IPS DF 6.9 (cell line): Measurements from ENCODE around the gene SIPA1.

Experiments
- DNase-seq: peaks from one replicate; pipeline ENCODE4 v3.0.0-alpha.2; 2013; ENCODE audit warnings: low read depth, low spot score
- H3K27ac ChIP-seq: one replicate; pipeline ENCODE4 v1.5.1; 2013; ENCODE audit warnings: low read length, control low read depth
- H3K27me3 ChIP-seq: 2 replicates; pipeline ENCODE4 v1.6.1; 2013; ENCODE audit warnings: mild to moderate bottlenecking, low read length; ENCODE audit not compliant: control insufficient read depth, insufficient read depth
- H3K36me3 ChIP-seq: 2 replicates; pipeline ENCODE4 v1.6.1; 2013; ENCODE audit warnings: low read length; ENCODE audit not compliant: control insufficient read depth, insufficient read depth
- H3K4me1 ChIP-seq: 2 replicates; pipeline ENCODE4 v1.6.1; 2013; ENCODE audit warnings: low read length; ENCODE audit not compliant: control insufficient read depth, insufficient read depth
- H3K4me3 ChIP-seq: 2 replicates; pipeline ENCODE4 v1.5.1; 2013; ENCODE audit warnings: mild to moderate bottlenecking, low read length
- H3K9me3 ChIP-seq: 2 replicates; pipeline ENCODE4 v1.6.1; 2013; ENCODE audit warnings: low read length, inconsistent platforms; ENCODE audit not compliant: control insufficient read depth, insufficient read depth
- WGBS: extraction: QIAGEN DNeasy Blood & Tissue Kit; methylation state at CpG from one replicate; pipeline ENCODE4 v1.1.7; 2013; ENCODE audit warnings: mixed read lengths, missing lambda C conversion rate; ENCODE audit not compliant: insufficient read length, insufficient coverage; 5-methylcytosine and 5-hydroxymethylcytosine counted together

Gene SIPA1

GRCh38 chr11:65624931-65625627 is 12.8 kb upstream of the SIPA1 start:
- no peak for DNase-seq
- no peak overlapping the region for H3K27ac ChIP-seq
- H3K4me1 ChIP-seq: no peaks in the 10 kb centered on the region
- H3K36me3 ChIP-seq: peaks cover 53% of the 10 kb centered on the region
- no peaks in the 10 kb centered on the region for H3K27me3 ChIP-seq
- no peak overlapping the region for H3K4me3 ChIP-seq
- WGBS: no CpG with 5 or more reads among the region's 30 CpGs
- no peaks in the 10 kb centered on the region for H3K9me3 ChIP-seq

GRCh38 chr11:65625628-65626342 is 12.1 kb upstream of the SIPA1 start:
- no peaks in the 10 kb centered on the region for H3K27me3 ChIP-seq
- H3K9me3 ChIP-seq: no peaks in the 10 kb centered on the region
- WGBS: no CpG with 5 or more reads among the region's 30 CpGs
- DNase-seq: no peak
- H3K4me1 ChIP-seq: no peaks in the 10 kb centered on the region
- no peak overlapping the region for H3K27ac ChIP-seq
- peaks cover 53% of the 10 kb centered on the region for H3K36me3 ChIP-seq
- no peak overlapping the region for H3K4me3 ChIP-seq

DNA sequence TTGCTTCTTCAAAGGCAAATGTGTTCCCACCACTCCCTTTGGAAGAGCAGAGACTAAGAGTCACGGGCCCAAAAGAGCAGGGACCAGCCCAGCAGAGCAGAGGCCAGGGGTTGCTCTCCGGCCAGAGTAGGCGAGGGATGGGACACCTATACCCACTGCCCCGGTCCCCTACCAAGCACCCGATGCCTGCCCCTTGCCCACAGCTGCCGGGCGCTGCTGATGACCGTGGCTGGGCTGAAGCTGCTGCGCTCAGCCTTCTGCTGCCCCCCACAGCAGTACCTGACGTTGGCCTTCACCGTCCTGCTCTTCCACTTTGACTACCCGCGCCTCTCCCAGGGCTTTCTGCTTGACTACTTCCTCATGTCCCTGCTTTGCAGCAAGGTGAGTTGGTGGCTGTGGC is 10.7 kb upstream of the SIPA1 start:
- no peak overlapping the region for H3K27ac ChIP-seq
- DNase-seq: no peak
- no peaks in the 10 kb centered on the region for H3K9me3 ChIP-seq
- no peak overlapping the region for H3K4me3 ChIP-seq
- peaks cover 51% of the 10 kb centered on the region for H3K36me3 ChIP-seq
- H3K27me3 ChIP-seq: no peaks in the 10 kb centered on the region
- no CpG with 5 or more reads among the region's 13 CpGs for WGBS
- H3K4me1 ChIP-seq: no peaks in the 10 kb centered on the region

GRCh38 chr11:65629579-65629978 is 8.3 kb upstream of the SIPA1 start:
- no CpG with 5 or more reads among the region's 14 CpGs for WGBS
- Histone ChIP-seq H3K27me3 (no peaks in the 10 kb centered on the region), H3K9me3 (no peaks in the 10 kb centered on the region), H3K4me3 (no peak overlapping the region), H3K36me3 (peaks cover 58% of the 10 kb centered on the region), H3K27ac (no peak overlapping the region), H3K4me1 (no peaks in the 10 kb centered on the region)
- no peak for DNase-seq

DNA sequence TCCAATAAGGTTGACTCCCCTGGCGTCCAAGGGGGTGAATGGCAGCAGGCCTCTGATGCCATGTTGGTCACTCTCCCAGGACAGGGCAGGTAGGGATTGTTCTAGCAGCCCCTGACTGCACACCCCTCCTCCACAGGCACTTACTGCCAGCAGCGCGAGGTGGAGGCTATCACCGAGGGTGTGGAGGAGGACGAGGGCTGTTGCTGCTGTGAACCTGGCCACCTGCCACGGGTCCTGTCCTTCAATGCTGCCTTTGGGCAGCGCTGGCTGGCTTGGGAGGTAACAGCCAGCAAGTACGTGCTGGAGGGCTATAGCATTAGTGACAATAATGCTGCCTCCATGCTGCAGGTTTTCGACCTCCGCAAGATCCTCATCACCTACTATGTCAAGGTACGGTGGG is 7.7 kb upstream of the SIPA1 start:
- H3K36me3 ChIP-seq: peaks cover 61% of the 10 kb centered on the region
- no peaks in the 10 kb centered on the region for H3K4me1 ChIP-seq
- DNase-seq: no peak

DNA sequence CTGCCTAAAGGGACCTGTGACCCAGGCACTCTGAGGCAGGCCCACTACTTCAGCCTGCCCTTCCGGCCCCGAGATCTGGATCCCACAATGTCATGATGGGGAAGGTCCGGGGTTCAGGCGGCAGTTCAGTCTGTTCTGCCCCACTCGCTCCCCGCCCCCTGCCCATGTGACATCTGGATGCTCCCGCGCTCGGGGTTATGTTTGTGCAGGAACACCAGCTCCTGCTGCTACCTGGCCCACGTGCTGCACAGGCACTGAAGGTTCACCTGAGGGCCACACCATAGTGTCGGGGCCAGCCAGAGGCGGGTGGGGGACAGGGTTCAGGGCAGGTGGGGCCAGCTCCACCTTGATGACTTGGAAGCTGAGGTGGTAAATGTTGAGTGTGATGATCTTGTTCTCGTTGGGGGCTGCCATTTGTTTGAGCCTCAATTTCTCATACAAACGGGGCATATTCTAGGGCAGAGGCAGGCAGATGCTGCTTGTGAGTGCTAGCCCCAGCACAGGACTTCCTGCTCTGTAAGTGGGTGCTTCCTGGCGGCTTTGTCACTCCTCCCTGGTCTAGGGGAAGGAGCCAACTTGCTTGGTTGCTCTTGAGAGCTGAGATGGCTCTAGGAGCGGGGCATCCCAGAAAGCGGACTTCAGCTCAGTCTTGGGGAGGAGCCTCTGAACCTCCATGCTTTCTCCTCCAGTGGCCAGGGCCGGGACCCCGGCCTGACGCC is 4.4 kb upstream of the SIPA1 start:
- peaks cover 48% of the 10 kb centered on the region for H3K36me3 ChIP-seq
- no peak overlapping the region for H3K27ac ChIP-seq
- WGBS: no CpG with 5 or more reads among the region's 20 CpGs

More for the DNA sequence above, 7.7 kb upstream of the SIPA1 start:
- WGBS: no CpG with 5 or more reads among the region's 11 CpGs
- no peaks in the 10 kb centered on the region for H3K9me3 ChIP-seq
- no peak overlapping the region for H3K27ac ChIP-seq
- H3K4me3 ChIP-seq: no peak overlapping the region
- no peaks in the 10 kb centered on the region for H3K27me3 ChIP-seq

GRCh38 chr11:65634109-65634436 is 3.8 kb upstream of the SIPA1 start:
- no peak for DNase-seq
- WGBS: no CpG with 5 or more reads among the region's 14 CpGs
- Histone ChIP-seq H3K4me1 (no peaks in the 10 kb centered on the region; the same call in 1 of the 2 replicates), H3K9me3 (no peaks in the 10 kb centered on the region), H3K36me3 (peaks cover 45% of the 10 kb centered on the region), H3K27ac (no peak overlapping the region), H3K4me3 (no peak overlapping the region), H3K27me3 (no peaks in the 10 kb centered on the region)

More for the DNA sequence above, 4.4 kb upstream of the SIPA1 start:
- Histone ChIP-seq H3K9me3 (no peaks in the 10 kb centered on the region), H3K4me1 (no peaks in the 10 kb centered on the region; the same call in 1 of the 2 replicates), H3K27me3 (no peaks in the 10 kb centered on the region), H3K4me3 (no peak overlapping the region)
- no peak for DNase-seq

DNA sequence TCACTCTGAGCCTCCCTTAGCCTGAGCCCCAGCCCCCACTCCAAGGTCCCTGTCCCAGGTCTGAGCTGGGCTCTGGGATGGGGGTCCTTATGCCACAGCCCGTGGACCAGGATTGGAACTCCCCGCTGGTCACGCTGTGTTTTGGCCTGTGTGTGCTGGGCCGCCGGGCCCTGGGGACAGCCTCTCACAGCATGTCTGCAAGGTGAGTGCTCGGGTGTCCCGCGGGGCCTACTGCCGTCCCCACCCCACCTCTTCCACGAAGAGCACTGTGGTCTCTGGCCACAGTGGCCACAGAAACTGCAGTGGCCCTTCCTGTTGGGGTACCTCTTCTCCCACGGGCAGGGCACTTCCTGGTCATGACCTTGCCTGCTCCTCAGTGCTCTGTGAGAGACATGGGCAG is 3.5 kb upstream of the SIPA1 start:
- H3K27me3 ChIP-seq: no peaks in the 10 kb centered on the region
- no peak overlapping the region for H3K4me3 ChIP-seq
- no peaks in the 10 kb centered on the region; the same call in 1 of the 2 replicates for H3K4me1 ChIP-seq
- no CpG with 5 or more reads among the region's 11 CpGs for WGBS
- DNase-seq: no peak
- no peak overlapping the region for H3K27ac ChIP-seq
- peaks cover 41% of the 10 kb centered on the region for H3K36me3 ChIP-seq
- no peaks in the 10 kb centered on the region for H3K9me3 ChIP-seq

DNA sequence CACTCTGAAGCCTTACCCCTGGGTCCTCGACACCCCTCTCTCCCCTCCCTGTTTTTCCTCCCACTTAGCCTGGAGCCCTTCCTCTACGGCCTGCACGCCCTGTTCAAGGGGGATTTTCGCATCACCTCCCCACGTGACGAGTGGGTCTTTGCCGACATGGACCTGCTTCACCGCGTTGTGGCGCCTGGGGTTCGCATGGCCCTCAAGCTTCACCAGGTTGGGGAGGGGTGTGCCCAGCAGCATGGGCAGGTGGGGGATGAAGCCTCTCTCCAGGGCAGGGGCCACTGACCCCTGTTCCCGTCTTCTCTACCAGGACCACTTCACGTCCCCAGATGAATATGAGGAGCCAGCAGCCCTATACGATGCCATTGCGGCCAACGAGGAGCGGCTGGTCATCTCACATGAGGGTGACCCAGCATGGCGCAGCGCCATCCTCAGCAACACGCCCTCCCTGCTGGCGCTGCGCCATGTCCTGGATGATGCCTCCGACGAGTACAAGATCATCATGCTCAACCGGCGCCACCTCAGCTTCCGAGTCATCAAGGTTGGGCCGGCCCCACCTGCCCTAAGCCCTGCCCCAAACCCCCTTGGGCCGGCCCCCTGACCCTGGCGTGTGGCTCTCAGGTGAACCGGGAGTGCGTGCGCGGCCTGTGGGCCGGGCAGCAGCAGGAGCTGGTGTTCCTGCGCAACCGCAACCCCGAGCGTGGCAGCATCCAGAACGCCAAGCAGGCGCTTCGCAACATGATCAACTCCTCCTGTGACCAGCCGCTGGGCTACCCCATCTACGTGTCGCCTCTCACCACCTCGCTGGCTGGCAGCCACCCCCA is 2.8 kb upstream of the SIPA1 start:
- H3K27ac ChIP-seq: no peak overlapping the region
- DNase-seq: no peak
- H3K27me3 ChIP-seq: no peaks in the 10 kb centered on the region
- H3K4me3 ChIP-seq: no peak overlapping the region; the same call in 1 of the 2 replicates
- no CpG with 5 or more reads among the region's 46 CpGs for WGBS
- H3K9me3 ChIP-seq: no peaks in the 10 kb centered on the region
- H3K4me1 ChIP-seq: no peaks in the 10 kb centered on the region; the same call in 1 of the 2 replicates
- peaks cover 34% of the 10 kb centered on the region for H3K36me3 ChIP-seq
